ENCODE results near the gene CACNA2D3.

CACNA2D3 gene

GRCh38 chr3:54759166-54759565 is 636.8 kb downstream of the CACNA2D3 start:
- no peak for DNase-seq (ENCODE audit: low read depth)
- TF ChIP-seq CTCF (conservative IDR thresholded peaks at IDR 0.05; ENCODE audit: low read length), result no peak
- no peak overlapping the region for H3K4me3 ChIP-seq (ENCODE audit: low read length)

GRCh38 chr3:54760201-54760600 is 637.8 kb downstream of the CACNA2D3 start:
- no peak for TF ChIP-seq CTCF (conservative IDR thresholded peaks at IDR 0.05; ENCODE audit: low read length)
- H3K4me3 ChIP-seq (ENCODE audit: low read length), result no peak overlapping the region
- peak; percentile 25 for DNase-seq (ENCODE audit: low read depth)

GRCh38 chr3:54761637-54762036 is 639.3 kb downstream of the CACNA2D3 start:
- H3K4me3 ChIP-seq (ENCODE audit: low read length), result no peak overlapping the region
- no peak for TF ChIP-seq CTCF (conservative IDR thresholded peaks at IDR 0.05; ENCODE audit: low read length)

GRCh38 chr3:54764911-54765310 is 642.6 kb downstream of the CACNA2D3 start:
- no peak for DNase-seq (ENCODE audit: low read depth)
- TF ChIP-seq CTCF (conservative IDR thresholded peaks at IDR 0.05; ENCODE audit: low read length), result no peak
- no peak overlapping the region for H3K4me3 ChIP-seq (ENCODE audit: low read length)

More at GRCh38 chr3:54761637-54762036, 639.3 kb downstream of the CACNA2D3 start:
- DNase-seq (ENCODE audit: low read depth), result peak; percentile 3

GRCh38 chr3:54771050-54771449 is 648.7 kb downstream of the CACNA2D3 start:
- no peak overlapping the region for H3K4me3 ChIP-seq (ENCODE audit: low read length)
- no peak for DNase-seq (ENCODE audit: low read depth)
- TF ChIP-seq CTCF (conservative IDR thresholded peaks at IDR 0.05; ENCODE audit: low read length), result no peak

GRCh38 chr3:54772051-54772450 is 649.7 kb downstream of the CACNA2D3 start:
- peak; percentile 29 for DNase-seq (ENCODE audit: low read depth)
- TF ChIP-seq CTCF (conservative IDR thresholded peaks at IDR 0.05; ENCODE audit: low read length), result no peak
- no peak overlapping the region for H3K4me3 ChIP-seq (ENCODE audit: low read length)

- H3K4me3 ChIP-seq (ENCODE audit: low read length), result no peak overlapping the region
- no peak for TF ChIP-seq CTCF (conservative IDR thresholded peaks at IDR 0.05; ENCODE audit: low read length)
- no peak for DNase-seq (ENCODE audit: low read depth)
Measured at GRCh38 chr3:54772746-54773145, 650.4 kb downstream of the CACNA2D3 start.
